Subcutaneous abdominal adipose tissue (tissue), 5 donors: ENCODE measurements around the gene ADIPOR2.
A peak's percentile ranks its signal among the peaks of the same experiment; 100 is the strongest.

ENCODE experiments used
- H3K27ac ChIP-seq: one replicate; pipeline ENCODE4 v1.7.0; 2013; ENCODE audit warnings: low read depth, mild to moderate bottlenecking, inconsistent platforms, low read length, moderate library complexity
- H3K27me3 ChIP-seq, 5 donors: one replicate each; pipeline ENCODE4 v1.7.0; 2013; ENCODE audit warnings: low read length in 5 of 5, inconsistent platforms in 1 of 5; ENCODE audit not compliant: control insufficient read depth in 5 of 5, insufficient read depth in 4 of 5
- H3K36me3 ChIP-seq, 5 donors: one replicate each; pipeline ENCODE4 v1.7.0; 2013; ENCODE audit warnings: low read length in 5 of 5; ENCODE audit not compliant: control insufficient read depth in 5 of 5, insufficient read depth in 5 of 5
- H3K4me1 ChIP-seq, 5 donors: one replicate each; pipeline ENCODE4 v1.7.0; 2013; ENCODE audit warnings: low read length in 5 of 5, mild to moderate bottlenecking in 3 of 5, moderate library complexity in 1 of 5; ENCODE audit not compliant: control insufficient read depth in 5 of 5, insufficient read depth in 5 of 5
- H3K4me3 ChIP-seq, 5 donors: one replicate each; pipeline ENCODE4 v1.7.0; 2013; ENCODE audit warnings: low read length in 5 of 5, low read depth in 1 of 5
- H3K9ac ChIP-seq, 5 donors: one replicate each; pipeline ENCODE4 v1.7.0; 2013; ENCODE audit warnings: low read length in 5 of 5, mild to moderate bottlenecking in 4 of 5, moderate library complexity in 3 of 5
- H3K9me3 ChIP-seq, 5 donors: one replicate each; pipeline ENCODE4 v1.7.0; 2013; ENCODE audit warnings: low read length in 5 of 5; ENCODE audit not compliant: control insufficient read depth in 5 of 5
- donor health status: healthy.
- donor health status: healthy.
- donor health status: healthy.
- donor health status: healthy.
- donor health status: healthy.

The ADIPOR2 gene

GRCh38 chr12:1650978-1651361 lies 39.9 kb upstream of the ADIPOR2 start:
- Histone ChIP-seq H3K9ac (peak overlapping the region in 1 of 5 donors; percentile 16), H3K9me3 (no peaks in the 10 kb centered on the region), H3K4me1 (peaks cover 0 to 17% (median 9%) of the 10 kb centered on the region in 5 donors), H3K27ac (no peak overlapping the region), H3K36me3 (peaks cover 0 to 5% (median 0%) of the 10 kb centered on the region in 5 donors), H3K27me3 (no peaks in the 10 kb centered on the region), H3K4me3 (no peak overlapping the region)

- Histone ChIP-seq H3K27me3 (no peaks in the 10 kb centered on the region), H3K9me3 (no peaks in the 10 kb centered on the region), H3K4me1 (peaks cover 0 to 21% (median 13%) of the 10 kb centered on the region in 5 donors), H3K27ac (no peak overlapping the region), H3K4me3 (no peak overlapping the region), H3K36me3 (no peaks in the 10 kb centered on the region), H3K9ac (no peak overlapping the region)
Observed at GRCh38 chr12:1651946-1652345, 38.9 kb upstream of the ADIPOR2 start.

GRCh38 chr12:1655225-1655788 lies 35.6 kb upstream of the ADIPOR2 start:
- Histone ChIP-seq H3K4me3 (no peak overlapping the region), H3K9me3 (no peaks in the 10 kb centered on the region), H3K9ac (no peak overlapping the region), H3K4me1 (peaks cover 6 to 42% (median 30%) of the 10 kb centered on the region in 5 donors), H3K27me3 (no peaks in the 10 kb centered on the region), H3K36me3 (no peaks in the 10 kb centered on the region), H3K27ac (no peak overlapping the region)

- Histone ChIP-seq H3K27ac (peak overlapping the region; percentile 91), H3K4me1 (peaks cover 7 to 45% (median 34%) of the 10 kb centered on the region in 5 donors), H3K27me3 (no peaks in the 10 kb centered on the region), H3K9ac (no peak overlapping the region), H3K36me3 (no peaks in the 10 kb centered on the region), H3K9me3 (no peaks in the 10 kb centered on the region), H3K4me3 (no peak overlapping the region)
Observed at GRCh38 chr12:1656902-1657301, 34.0 kb upstream of the ADIPOR2 start.

- Histone ChIP-seq H3K27ac (peak overlapping the region; percentile 91), H3K9ac (no peak overlapping the region), H3K4me1 (peaks cover 7 to 42% (median 32%) of the 10 kb centered on the region in 5 donors), H3K4me3 (no peak overlapping the region), H3K36me3 (no peaks in the 10 kb centered on the region), H3K9me3 (no peaks in the 10 kb centered on the region), H3K27me3 (no peaks in the 10 kb centered on the region)
Observed at GRCh38 chr12:1657688-1658087, 33.2 kb upstream of the ADIPOR2 start.

- Histone ChIP-seq H3K4me3 (no peak overlapping the region), H3K9ac (peak overlapping the region; percentile 52 to 73 (median 66)), H3K36me3 (no peaks in the 10 kb centered on the region), H3K27ac (peak overlapping the region; percentile 91), H3K4me1 (peaks cover 9 to 51% (median 36%) of the 10 kb centered on the region in 5 donors), H3K27me3 (no peaks in the 10 kb centered on the region), H3K9me3 (no peaks in the 10 kb centered on the region)
Observed at GRCh38 chr12:1660304-1661187, 30.3 kb upstream of the ADIPOR2 start.

GRCh38 chr12:1661553-1662335 lies 29.1 kb upstream of the ADIPOR2 start:
- H3K9me3 ChIP-seq, result no peaks in the 10 kb centered on the region
- H3K27ac ChIP-seq, result peak overlapping the region; percentile 91
- no peaks in the 10 kb centered on the region for H3K27me3 ChIP-seq
- peak overlapping the region in 4 of 5 donors; percentile 46 to 77 (median 70) for H3K9ac ChIP-seq
- H3K4me1 ChIP-seq, result peaks cover 9 to 57% (median 40%) of the 10 kb centered on the region in 5 donors
- no peaks in the 10 kb centered on the region for H3K36me3 ChIP-seq
- H3K4me3 ChIP-seq, result peak overlapping the region in 4 of 5 donors; percentile 50 to 66 (median 62)

- H3K27me3 ChIP-seq, result no peaks in the 10 kb centered on the region
- no peaks in the 10 kb centered on the region for H3K9me3 ChIP-seq
- no peaks in the 10 kb centered on the region for H3K36me3 ChIP-seq
- H3K9ac ChIP-seq, result no peak overlapping the region
- H3K27ac ChIP-seq, result peak overlapping the region; percentile 78
- peaks cover 13 to 59% (median 44%) of the 10 kb centered on the region in 5 donors for H3K4me1 ChIP-seq
- no peak overlapping the region for H3K4me3 ChIP-seq
Observed at GRCh38 chr12:1662761-1663439, 28.0 kb upstream of the ADIPOR2 start.

GRCh38 chr12:1663440-1664132 lies 27.3 kb upstream of the ADIPOR2 start:
- Histone ChIP-seq H3K27me3 (no peaks in the 10 kb centered on the region), H3K9ac (no peak overlapping the region), H3K9me3 (no peaks in the 10 kb centered on the region), H3K4me1 (peaks cover 13 to 59% (median 49%) of the 10 kb centered on the region in 5 donors), H3K36me3 (no peaks in the 10 kb centered on the region), H3K4me3 (no peak overlapping the region), H3K27ac (peak overlapping the region; percentile 78)
